Colon (tissue), 2 donors: ENCODE data around the gene SMIM20.

ENCODE experiments used
- FAIRE-seq: peaks from 2 replicates; lab custom pipeline; 2012; peaks lifted over from hg19 to GRCh38; lab: Jason Lieb, UNC
- donor health status: control.
- donor health status: control.

The SMIM20 gene

GRCh38 chr4:25926462-25926861 lies 12.4 kb downstream of the SMIM20 start:
- no peak for FAIRE-seq

- no peak for FAIRE-seq
Measured at GRCh38 chr4:25927361-25928195, 13.6 kb downstream of the SMIM20 start.

- no peak for FAIRE-seq
Measured at GRCh38 chr4:25928379-25929297, 14.6 kb downstream of the SMIM20 start.

- FAIRE-seq, result no peak
Measured at GRCh38 chr4:25929298-25929686, 15.3 kb downstream of the SMIM20 start.

- FAIRE-seq, result no peak
Measured at GRCh38 chr4:25930731-25931354, 16.8 kb downstream of the SMIM20 start.

- FAIRE-seq, result no peak
Measured at GRCh38 chr4:25936696-25937095, 22.7 kb downstream of the SMIM20 start.

- no peak for FAIRE-seq
Measured at GRCh38 chr4:25937801-25938200, 23.8 kb downstream of the SMIM20 start.

GRCh38 chr4:25938366-25938765 lies 24.3 kb downstream of the SMIM20 start:
- no peak for FAIRE-seq

- no peak for FAIRE-seq
Measured at GRCh38 chr4:25938787-25939186, 24.8 kb downstream of the SMIM20 start.

- FAIRE-seq, result no peak
Measured at GRCh38 chr4:25939330-25939729, 25.3 kb downstream of the SMIM20 start.

- no peak for FAIRE-seq
Measured at GRCh38 chr4:25941457-25942221, 27.6 kb downstream of the SMIM20 start.

GRCh38 chr4:25943312-25943711 lies 29.3 kb downstream of the SMIM20 start:
- FAIRE-seq, result no peak

- no peak for FAIRE-seq
Measured at GRCh38 chr4:25943805-25944204, 29.8 kb downstream of the SMIM20 start.

GRCh38 chr4:25948051-25948450 lies 34.0 kb downstream of the SMIM20 start:
- FAIRE-seq, result no peak

- FAIRE-seq, result no peak
Measured at GRCh38 chr4:25949173-25949748, 35.2 kb downstream of the SMIM20 start.

GRCh38 chr4:25949994-25950393 lies 36.0 kb downstream of the SMIM20 start:
- no peak for FAIRE-seq

- FAIRE-seq, result no peak
Measured at GRCh38 chr4:25950461-25951389, 36.7 kb downstream of the SMIM20 start.

GRCh38 chr4:25951390-25951952 lies 37.5 kb downstream of the SMIM20 start:
- no peak for FAIRE-seq

GRCh38 chr4:25953740-25954139 lies 39.7 kb downstream of the SMIM20 start:
- no peak for FAIRE-seq

- FAIRE-seq, result no peak
Measured at GRCh38 chr4:25954293-25954904, 40.4 kb downstream of the SMIM20 start.
